Astrocyte of the cerebellum (primary cell): ENCODE results near the gene PTPRZ1.

ENCODE experiments used
- DNase-seq: peaks from one replicate; pipeline ENCODE4 v3.0.0-alpha.2; 2011; ENCODE audit warnings: low read depth
- H3K4me3 ChIP-seq: 2 replicates; pipeline ENCODE4 v1.5.1; 2011; ENCODE audit warnings: mild to moderate bottlenecking, low read depth, low read length, moderate library complexity
- CTCF ChIP-seq: IDR thresholded peaks from 2 replicates; pipeline ENCODE4 v1.5.1; 2012; ENCODE audit warnings: low read length, low read depth, moderate library complexity, mild to moderate bottlenecking; ENCODE audit errors: missing control alignments
- in situ Hi-C: cut with HindIII; loops from 2 replicates; pipeline ENCODE4 v1.10.0; 2017; ENCODE audit warnings: low sequenced_read_pairs

The PTPRZ1 gene

GRCh38 chr7:122067077-122067476 is 194.1 kb downstream of the PTPRZ1 start:
- TF ChIP-seq CTCF = no peak
- H3K4me3 ChIP-seq = no peak overlapping the region
- in situ Hi-C loops = no loop called here
- no peak for DNase-seq

DNA sequence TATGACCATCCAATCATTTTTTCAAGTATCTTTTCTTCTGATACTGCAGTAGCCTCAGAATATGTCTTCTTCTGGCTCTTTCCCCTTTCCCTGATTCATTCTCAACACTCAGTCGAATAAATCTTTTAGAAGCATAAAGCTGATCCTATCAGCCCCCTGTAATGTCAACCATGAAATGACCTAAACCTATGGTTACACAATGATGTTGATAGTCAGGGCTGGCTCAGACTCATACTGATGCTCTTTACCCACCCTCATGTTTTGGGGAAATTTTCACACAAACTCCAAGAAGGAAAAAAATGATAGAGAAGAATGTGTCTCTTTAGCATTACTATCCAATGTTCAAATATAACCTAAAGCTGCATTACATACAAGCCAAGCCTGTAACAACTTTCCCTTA is 195.1 kb downstream of the PTPRZ1 start:
- DNase-seq = no peak
- TF ChIP-seq CTCF = no peak
- in situ Hi-C loops = no loop called here
- no peak overlapping the region for H3K4me3 ChIP-seq

DNA sequence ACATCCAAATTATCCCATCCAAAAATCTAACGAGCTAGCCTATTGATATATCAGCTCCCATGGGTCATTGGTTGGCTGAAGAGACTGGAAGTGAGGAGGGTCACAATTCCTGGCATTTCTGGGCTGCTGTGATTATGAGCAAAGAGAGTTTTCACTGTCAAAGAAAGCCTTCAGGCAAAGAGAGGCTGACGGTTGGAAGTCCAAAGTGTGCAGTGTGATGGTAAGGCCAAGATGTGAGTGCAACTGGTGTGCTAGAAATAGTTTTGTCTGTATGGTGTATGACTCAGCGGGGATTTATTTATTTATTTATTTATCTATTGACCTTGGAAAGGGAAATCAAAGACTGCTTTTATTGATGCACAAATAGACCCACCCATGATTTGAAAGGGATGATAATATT is 196.0 kb downstream of the PTPRZ1 start:
- no peak for TF ChIP-seq CTCF
- DNase-seq = no peak
- in situ Hi-C loops = no loop called here
- no peak overlapping the region for H3K4me3 ChIP-seq

- in situ Hi-C loops = no loop called here
- TF ChIP-seq CTCF = no peak
- H3K4me3 ChIP-seq = no peak overlapping the region
- DNase-seq = no peak
These were observed 197.1 kb downstream of the PTPRZ1 start for GRCh38 chr7:122070062-122070461.

DNA sequence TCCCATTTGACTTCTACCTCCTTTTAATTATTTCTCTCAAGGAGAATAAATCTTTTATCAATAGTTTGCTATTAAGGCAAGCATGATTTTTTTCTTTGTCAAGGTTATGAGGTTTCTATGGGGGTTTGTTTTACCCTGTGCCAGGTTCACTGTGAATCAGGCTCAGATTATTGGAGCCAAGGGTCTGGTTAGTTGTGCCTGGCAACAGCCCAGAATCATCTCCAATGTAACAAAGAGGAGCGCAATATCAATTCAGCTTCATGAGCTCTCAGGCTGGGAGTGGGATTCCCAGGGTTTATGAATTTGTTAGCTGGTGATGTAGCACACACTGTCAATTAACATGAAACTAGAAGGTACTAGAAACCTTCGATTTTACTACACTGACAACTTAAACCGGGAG is 197.9 kb downstream of the PTPRZ1 start:
- TF ChIP-seq CTCF = no peak
- in situ Hi-C loops = no loop called here
- no peak overlapping the region for H3K4me3 ChIP-seq
- DNase-seq = no peak

- in situ Hi-C loops = no loop called here
- no peak for DNase-seq
- no peak for TF ChIP-seq CTCF
These were observed 199.3 kb downstream of the PTPRZ1 start for GRCh38 chr7:122072272-122072671.

GRCh38 chr7:122072924-122073599 is 200.1 kb downstream of the PTPRZ1 start:
- H3K4me3 ChIP-seq = no peak overlapping the region
- in situ Hi-C loops = no loop called here
- TF ChIP-seq CTCF = no peak
- DNase-seq = no peak

More at GRCh38 chr7:122072272-122072671, 199.3 kb downstream of the PTPRZ1 start:
- H3K4me3 ChIP-seq = no peak overlapping the region
